ENCODE data around the gene UNC13C.

Gene UNC13C

GRCh38 chr15:54288049-54288448, 309.8 kb downstream of the UNC13C start:
- Histone ChIP-seq H3K9me3 (ENCODE audit: severe bottlenecking) (no peaks in the 10 kb centered on the region), H3K27ac (ENCODE audit: poor library complexity, severe bottlenecking) (no peak overlapping the region), H3K4me3 (ENCODE audit: severe bottlenecking) (no peak overlapping the region), H3K27me3 (ENCODE audit: insufficient read depth, poor library complexity, severe bottlenecking) (peaks cover 6% of the 10 kb centered on the region), H3K36me3 (ENCODE audit: low read depth) (no peaks in the 10 kb centered on the region), H3K4me1 (ENCODE audit: insufficient read depth, poor library complexity, severe bottlenecking) (no peaks in the 10 kb centered on the region)
- no peak for TF ChIP-seq CTCF (IDR thresholded peaks at IDR 0.05; ENCODE audit: poor library complexity, severe bottlenecking)
- ATAC-seq (ENCODE audit: low read depth) (no peak), DNase-seq (ENCODE audit: low spot score) (no peak)

GRCh38 chr15:54289590-54290136, 311.4 kb downstream of the UNC13C start:
- TF ChIP-seq CTCF (IDR thresholded peaks at IDR 0.05; ENCODE audit: poor library complexity, severe bottlenecking): no peak
- H3K4me1 ChIP-seq (ENCODE audit: insufficient read depth, poor library complexity, severe bottlenecking): no peaks in the 10 kb centered on the region
- 0 out of 3 replicates have a peak, but pooled peaks have one; percentile 19 for ATAC-seq (ENCODE audit: low read depth)
- no peak for DNase-seq (ENCODE audit: low spot score)
- H3K27ac ChIP-seq (ENCODE audit: poor library complexity, severe bottlenecking): no peak overlapping the region
- H3K4me3 ChIP-seq (ENCODE audit: severe bottlenecking): no peak overlapping the region
- no peaks in the 10 kb centered on the region for H3K36me3 ChIP-seq (ENCODE audit: low read depth)
- H3K27me3 ChIP-seq (ENCODE audit: insufficient read depth, poor library complexity, severe bottlenecking): peaks cover 2% of the 10 kb centered on the region
- H3K9me3 ChIP-seq (ENCODE audit: severe bottlenecking): no peaks in the 10 kb centered on the region

- no peak for DNase-seq (ENCODE audit: low spot score)
- H3K27ac ChIP-seq (ENCODE audit: poor library complexity, severe bottlenecking): no peak overlapping the region
- peaks cover 14% of the 10 kb centered on the region for H3K27me3 ChIP-seq (ENCODE audit: insufficient read depth, poor library complexity, severe bottlenecking)
- no peak for TF ChIP-seq CTCF (IDR thresholded peaks at IDR 0.05; ENCODE audit: poor library complexity, severe bottlenecking)
- H3K9me3 ChIP-seq (ENCODE audit: severe bottlenecking): no peaks in the 10 kb centered on the region
- H3K4me3 ChIP-seq (ENCODE audit: severe bottlenecking): no peak overlapping the region
- ATAC-seq (ENCODE audit: low read depth): no peak
- no peaks in the 10 kb centered on the region for H3K4me1 ChIP-seq (ENCODE audit: insufficient read depth, poor library complexity, severe bottlenecking)
- H3K36me3 ChIP-seq (ENCODE audit: low read depth): no peaks in the 10 kb centered on the region
Measured at GRCh38 chr15:54298396-54298795, 320.2 kb downstream of the UNC13C start.

GRCh38 chr15:54304321-54304720, 326.1 kb downstream of the UNC13C start:
- Histone ChIP-seq H3K27ac (ENCODE audit: poor library complexity, severe bottlenecking) (no peak overlapping the region), H3K4me1 (ENCODE audit: insufficient read depth, poor library complexity, severe bottlenecking) (no peaks in the 10 kb centered on the region), H3K4me3 (ENCODE audit: severe bottlenecking) (no peak overlapping the region), H3K9me3 (ENCODE audit: severe bottlenecking) (no peaks in the 10 kb centered on the region), H3K27me3 (ENCODE audit: insufficient read depth, poor library complexity, severe bottlenecking) (peaks cover 12% of the 10 kb centered on the region), H3K36me3 (ENCODE audit: low read depth) (no peaks in the 10 kb centered on the region)
- no peak for ATAC-seq (ENCODE audit: low read depth)
- DNase-seq (ENCODE audit: low spot score): no peak
- TF ChIP-seq CTCF (IDR thresholded peaks at IDR 0.05; ENCODE audit: poor library complexity, severe bottlenecking): no peak

- Histone ChIP-seq H3K27me3 (ENCODE audit: insufficient read depth, poor library complexity, severe bottlenecking) (peaks cover 12% of the 10 kb centered on the region), H3K4me1 (ENCODE audit: insufficient read depth, poor library complexity, severe bottlenecking) (no peaks in the 10 kb centered on the region), H3K27ac (ENCODE audit: poor library complexity, severe bottlenecking) (no peak overlapping the region), H3K4me3 (ENCODE audit: severe bottlenecking) (no peak overlapping the region), H3K36me3 (ENCODE audit: low read depth) (no peaks in the 10 kb centered on the region), H3K9me3 (ENCODE audit: severe bottlenecking) (no peaks in the 10 kb centered on the region)
- no peak for DNase-seq (ENCODE audit: low spot score)
- ATAC-seq (ENCODE audit: low read depth): no peak
- no peak for TF ChIP-seq CTCF (IDR thresholded peaks at IDR 0.05; ENCODE audit: poor library complexity, severe bottlenecking)
Measured at GRCh38 chr15:54305138-54305537, 326.9 kb downstream of the UNC13C start.
